Ovary (tissue), 9 donors: ENCODE data around the gene ZNF513. TPM values are rescaled to one million over a fixed set of nuclear protein-coding genes. Genes with fewer than 3 reads are reported as not detected.

ENCODE experiments used
- DNase-seq, 5 donors: peaks; one replicate each; pipeline ENCODE4 v3.0.0-alpha.2; 2019 to 2020
- H3K27ac ChIP-seq, 2 donors: fragments of 200-600 bp; one replicate each; pipeline versions ENCODE4 v1.5.1 to v1.8.0; 2019 to 2022
- H3K27me3 ChIP-seq: fragments of 200-600 bp; one replicate; pipeline ENCODE4 v1.8.0; 2022
- H3K36me3 ChIP-seq: fragments of 200-600 bp; sonication (generic); one replicate; pipeline ENCODE4 v1.5.1; 2019
- H3K4me1 ChIP-seq: one replicate; pipeline ENCODE4 v1.8.1; 2013; ENCODE audit warnings: mild to moderate bottlenecking, moderate library complexity; ENCODE audit not compliant: insufficient read depth
- H3K4me3 ChIP-seq: fragments of 200-600 bp; sonication (generic); one replicate; pipeline ENCODE4 v1.5.1; 2017
- H3K9me3 ChIP-seq, 2 donors: fragments of 200-600 bp in 1 of 2; sonication (generic) in 1 of 2; one replicate each; pipeline versions ENCODE4 v1.5.1 to v1.8.1; 2013 to 2019; ENCODE audit warnings: mild to moderate bottlenecking in 1 of 2, moderate library complexity in 1 of 2
- CTCF ChIP-seq, 3 donors: fragments of 450-650 bp in 2 of 3; fragments of 200-600 bp in 1 of 3; IDR thresholded peaks; one replicate each; pipeline versions ENCODE4 v1.5.1 to v1.8.0; 2016 to 2022; ENCODE audit warnings: antibody characterized with exemption in 3 of 3, mild to moderate bottlenecking in 1 of 3
- EP300 ChIP-seq: sonication (generic); formaldehyde crosslinking; IDR thresholded peaks from one replicate; pipeline ENCODE4 v1.6.1; 2017; ENCODE audit warnings: antibody characterized with exemption
- POLR2A ChIP-seq: fragments of 450-650 bp; IDR thresholded peaks from one replicate; pipeline ENCODE4 v1.6.1; 2017; ENCODE audit warnings: antibody characterized with exemption, mild to moderate bottlenecking, moderate library complexity
- WGBS, 3 donors: extraction: QIAGEN DNeasy Blood & Tissue Kit in 1 of 3; methylation state at CpG; one replicate each; pipeline versions ENCODE4 v1.1.5 to v1.1.7; 2013 to 2017; 5-methylcytosine and 5-hydroxymethylcytosine counted together
- intact Hi-C, 4 donors: fragments of 100-400 bp; cut with DNase I; formaldehyde crosslinking; loops; one replicate each; pipeline versions ENCODE4 v1.11.0 to v1.15.1; 2022 to 2023
- polyA plus RNA-seq, 2 donors: library from polyadenylated mRNA; stranded (reverse); fragments of 200-250 nt in 1 of 2; fragments of 350-450 nt in 1 of 2; fragmentation: Illumina TruSeq in 1 of 2; extraction: RNeasy Lipid Tissue Mini Kit (QIAGEN cat#74804) in 1 of 2; gene quantifications; one replicate each; pipeline ENCODE4 v1.2.3, GENCODE V29; 2013 to 2014
- total RNA-seq, 7 donors: library from RNA; depleted of rRNA in 2 of 7; stranded (reverse); fragments of >200 nt in 2 of 7; fragmentation: NEBNext Ultra II Directional in 3 of 7; extraction: Animal tissue kit (Norgen Biotek cat#: 25700) in 3 of 7; gene quantifications; one replicate each; pipeline versions ENCODE4 v1.1.0 to v1.2.4, GENCODE V29; 2016 to 2023
- donor health status: DM: no; HTN: no; CAD: no; lungs with moderate emphysema.
- donor health status: DM: no; HTN: no; CAD: no.
- donor health status: Bipolar disorder and iron deficiency.
- donor health status: DM: yes; HTN: yes; CAD: no.
- donor health status: DM: no; HTN: no; CAD: no.
- donor health status: DM: yes; HTN: yes; CAD: no.

ZNF513 gene
- total and polyA plus RNA-seq, 9 donors = 3.4 to 24.1 (median 11.0) TPM

GRCh38 chr2:27347641-27348040 is 32.9 kb downstream of the ZNF513 start:
- Histone ChIP-seq H3K27me3 (no peaks in the 10 kb centered on the region), H3K36me3 (no peaks in the 10 kb centered on the region), H3K27ac (no peak overlapping the region), H3K4me1 (no peaks in the 10 kb centered on the region), H3K4me3 (no peak overlapping the region), H3K9me3 (no peaks in the 10 kb centered on the region)
- TF ChIP-seq CTCF (IDR thresholded peaks at IDR 0.05) (no peak), EP300 (no peak), POLR2A (no peak)
- 83 to 90% (median 90%) methylated on average over 2 of the region's 2 CpGs for WGBS, 3 donors
- intact Hi-C loops = no loop called here
- no peak for DNase-seq

DNA sequence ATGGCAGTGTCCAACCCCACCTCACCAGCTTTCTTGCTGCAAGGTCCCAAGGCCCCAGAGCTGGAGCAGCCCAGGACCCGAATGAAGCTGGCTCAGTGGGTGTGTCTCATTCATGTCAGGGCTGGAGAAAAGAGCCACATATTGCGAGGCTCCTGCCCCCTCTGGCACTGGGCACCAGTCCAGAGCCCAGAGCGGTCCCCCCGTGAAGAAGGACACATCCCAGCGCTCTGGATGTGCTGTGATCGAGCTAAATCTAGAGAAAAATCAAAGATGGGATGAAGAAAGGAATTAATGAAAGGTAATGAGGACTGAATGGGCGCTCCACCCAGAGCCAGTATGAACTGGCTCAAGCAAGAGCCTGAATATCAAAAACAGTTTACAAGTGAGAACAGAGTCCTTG is 44.4 kb downstream of the ZNF513 start:
- TF ChIP-seq CTCF (IDR thresholded peaks at IDR 0.05) (no peak), EP300 (no peak), POLR2A (no peak)
- Histone ChIP-seq H3K36me3 (no peaks in the 10 kb centered on the region), H3K4me3 (no peak overlapping the region), H3K4me1 (no peaks in the 10 kb centered on the region), H3K27me3 (no peaks in the 10 kb centered on the region), H3K27ac (no peak overlapping the region), H3K9me3 (no peaks in the 10 kb centered on the region)
- no peak for DNase-seq
- intact Hi-C loops = no loop called here
- 91 to 95% (median 94%) methylated on average over 7 of the region's 7 CpGs for WGBS, 3 donors

GRCh38 chr2:27335311-27335710 is 45.2 kb downstream of the ZNF513 start:
- H3K27ac ChIP-seq = no peak overlapping the region
- DNase-seq = no peak
- H3K27me3 ChIP-seq = no peaks in the 10 kb centered on the region
- no peak overlapping the region for H3K4me3 ChIP-seq
- H3K36me3 ChIP-seq = no peaks in the 10 kb centered on the region
- TF ChIP-seq CTCF (IDR thresholded peaks at IDR 0.05) = no peak
- no peak for TF ChIP-seq POLR2A
- no peak for TF ChIP-seq EP300
- H3K9me3 ChIP-seq = no peaks in the 10 kb centered on the region
- WGBS, 3 donors = 90 to 93% (median 92%) methylated on average over 3 of the region's 3 CpGs
- intact Hi-C loops = no loop called here
- H3K4me1 ChIP-seq = no peaks in the 10 kb centered on the region

Other genes starting within 250 kb of the ZNF513 start
- 100 to 1,000 TPM in 1 of 7 donors, 10 to 100 TPM in 6; 42.7 to 113 (median 70.8) TPM for gene PREB, start 246.1 kb downstream of the ZNF513 start, total RNA-seq
- 10 to 100 TPM; 43.5 to 62.3 TPM for gene PREB, start 246.1 kb downstream of the ZNF513 start, polyA plus RNA-seq
- gene PRR30, start 241.3 kb downstream of the ZNF513 start, total RNA-seq = not detected
- gene PRR30, start 241.3 kb downstream of the ZNF513 start, polyA plus RNA-seq = not detected
- gene TCF23, start 231.7 kb downstream of the ZNF513 start, total RNA-seq = 10 to 100 TPM in 5 of 7 donors, 1 to 10 TPM in 2; 8.4 to 72.2 (median 41.7) TPM
- gene TCF23, start 231.7 kb downstream of the ZNF513 start, polyA plus RNA-seq = 10 to 100 TPM; 31.7 to 56.1 TPM
- 100 to 1,000 TPM; 123 to 198 (median 135) TPM for gene ATRAID, start 168.7 kb downstream of the ZNF513 start, total RNA-seq
- 100 to 1,000 TPM; 199 to 318 TPM for gene ATRAID, start 168.7 kb downstream of the ZNF513 start, polyA plus RNA-seq
- 10 to 100 TPM; 14.2 to 37.9 (median 21.4) TPM for gene SLC5A6, start 168.5 kb downstream of the ZNF513 start, total RNA-seq
- 10 to 100 TPM; 11.2 to 13.9 TPM for gene SLC5A6, start 168.5 kb downstream of the ZNF513 start, polyA plus RNA-seq
- 10 to 100 TPM; 15.3 to 53.9 (median 36.3) TPM for gene CAD, start 163.4 kb downstream of the ZNF513 start, total RNA-seq
- 10 to 100 TPM; 11.9 to 16.2 TPM for gene CAD, start 163.4 kb downstream of the ZNF513 start, polyA plus RNA-seq
- 1 to 10 TPM in 1 of 7 donors, under 1 TPM in 3, not detected in 3; 0.23 to 1.1 (median 0.45) TPM for gene SLC30A3, start 117.7 kb downstream of the ZNF513 start, total RNA-seq
- gene SLC30A3, start 117.7 kb downstream of the ZNF513 start, polyA plus RNA-seq = under 1 TPM; 0.27 to 0.38 TPM
- under 1 TPM in 1 of 7 donors, not detected in 6; 0.56 TPM for gene DNAJC5G, start 105.3 kb downstream of the ZNF513 start, total RNA-seq
- gene DNAJC5G, start 105.3 kb downstream of the ZNF513 start, polyA plus RNA-seq = under 1 TPM; 0.16 to 0.83 TPM
- gene TRIM54, start 98.3 kb downstream of the ZNF513 start, total RNA-seq = under 1 TPM in 4 of 7 donors, not detected in 3; 0.12 to 0.72 (median 0.49) TPM
- under 1 TPM; 0.20 to 0.21 TPM for gene TRIM54, start 98.3 kb downstream of the ZNF513 start, polyA plus RNA-seq
- 1 to 10 TPM; 1.4 to 5.6 (median 1.6) TPM for gene UCN, start 72.3 kb downstream of the ZNF513 start, total RNA-seq
- 1 to 10 TPM in 1 of 2 donors, not detected in 1; 1.5 TPM for gene UCN, start 72.3 kb downstream of the ZNF513 start, polyA plus RNA-seq
- 10 to 100 TPM; 47.0 to 64.3 (median 59.9) TPM for gene MPV17, start 57.6 kb downstream of the ZNF513 start, total RNA-seq
- 100 to 1,000 TPM in 1 of 2 donors, 10 to 100 TPM in 1; 61.8 to 169 TPM for gene MPV17, start 57.6 kb downstream of the ZNF513 start, polyA plus RNA-seq
- 10 to 100 TPM; 32.8 to 57.7 (median 45.8) TPM for gene GTF3C2, start 24.0 kb downstream of the ZNF513 start, total RNA-seq
- 10 to 100 TPM; 26.8 to 49.9 TPM for gene GTF3C2, start 24.0 kb downstream of the ZNF513 start, polyA plus RNA-seq
- 10 to 100 TPM; 28.0 to 46.8 (median 39.0) TPM for gene EIF2B4, start 10.4 kb downstream of the ZNF513 start, total RNA-seq
- 10 to 100 TPM; 37.0 to 39.9 TPM for gene EIF2B4, start 10.4 kb downstream of the ZNF513 start, polyA plus RNA-seq
- 100 to 1,000 TPM in 4 of 7 donors, 10 to 100 TPM in 3; 72.3 to 111 (median 100) TPM for gene SNX17, start 10.1 kb downstream of the ZNF513 start, total RNA-seq
- gene SNX17, start 10.1 kb downstream of the ZNF513 start, polyA plus RNA-seq = 10 to 100 TPM; 82.5 to 94.3 TPM
- 10 to 100 TPM; 27.2 to 57.4 (median 48.0) TPM for gene PPM1G, start 28.9 kb upstream of the ZNF513 start, total RNA-seq
- gene PPM1G, start 28.9 kb upstream of the ZNF513 start, polyA plus RNA-seq = 10 to 100 TPM; 41.0 to 89.4 TPM
- 100 to 1,000 TPM in 1 of 7 donors, 10 to 100 TPM in 6; 50.8 to 108 (median 90.0) TPM for gene NRBP1, start 47.9 kb upstream of the ZNF513 start, total RNA-seq
- gene NRBP1, start 47.9 kb upstream of the ZNF513 start, polyA plus RNA-seq = 100 to 1,000 TPM in 1 of 2 donors, 10 to 100 TPM in 1; 79.0 to 169 TPM
- 10 to 100 TPM in 1 of 7 donors, 1 to 10 TPM in 6; 2.0 to 34.5 (median 4.4) TPM for gene KRTCAP3, start 61.6 kb upstream of the ZNF513 start, total RNA-seq
- gene KRTCAP3, start 61.6 kb upstream of the ZNF513 start, polyA plus RNA-seq = 1 to 10 TPM in 1 of 2 donors, under 1 TPM in 1; 0.82 to 2.8 TPM
- gene IFT172, start 109.0 kb upstream of the ZNF513 start, total RNA-seq = 10 to 100 TPM; 37.0 to 52.1 (median 43.9) TPM
- gene IFT172, start 109.0 kb upstream of the ZNF513 start, polyA plus RNA-seq = 10 to 100 TPM; 23.9 to 28.9 TPM
- 100 to 1,000 TPM in 1 of 7 donors, 10 to 100 TPM in 6; 27.3 to 117 (median 53.1) TPM for gene FNDC4, start 114.5 kb upstream of the ZNF513 start, total RNA-seq
- 10 to 100 TPM; 40.2 to 62.3 TPM for gene FNDC4, start 114.5 kb upstream of the ZNF513 start, polyA plus RNA-seq
- gene GCKR, start 116.1 kb upstream of the ZNF513 start, total RNA-seq = 10 to 100 TPM in 3 of 7 donors, 1 to 10 TPM in 4; 1.3 to 14.5 (median 5.4) TPM
- 1 to 10 TPM; 4.6 to 4.7 TPM for gene GCKR, start 116.1 kb upstream of the ZNF513 start, polyA plus RNA-seq
- 10 to 100 TPM; 40.2 to 69.3 (median 53.4) TPM for gene ZNF512, start 202.3 kb upstream of the ZNF513 start, total RNA-seq
- gene ZNF512, start 202.3 kb upstream of the ZNF513 start, polyA plus RNA-seq = 10 to 100 TPM; 28.8 to 79.7 TPM
- 1 to 10 TPM; 3.2 to 8.8 (median 6.5) TPM for gene CCDC121, start 248.3 kb upstream of the ZNF513 start, total RNA-seq
- gene CCDC121, start 248.3 kb upstream of the ZNF513 start, polyA plus RNA-seq = 1 to 10 TPM; 5.8 to 6.1 TPM
- gene GPN1, start 248.3 kb upstream of the ZNF513 start, total RNA-seq = 10 to 100 TPM; 15.1 to 24.3 (median 21.4) TPM
- 10 to 100 TPM; 20.4 to 48.3 TPM for gene GPN1, start 248.3 kb upstream of the ZNF513 start, polyA plus RNA-seq